HepG2 (cell line): ENCODE data around the gene RECK. TPM values are rescaled to one million over a fixed set of nuclear protein-coding genes. Genes with fewer than 3 reads are reported as not detected.

Experiments
- ATAC-seq: fragments of 200-7000 bp; cut with Tn5 transposase; 3 replicates; pipeline ENCODE4 v1.9.1; 2020; ENCODE audit warnings: mild to moderate bottlenecking, moderate library complexity
- BruUV-seq: library from RNA; stranded (reverse); fragments of 400-500 nt; replicated peaks from 2 replicates; lab custom pipeline; 2021; lab: Mats Ljungman, UMichigan
- CTCF ChIA-PET: fragments of 300-600 bp; formaldehyde crosslinking; extraction: SDS; loops from one replicate; lab custom pipeline; 2021; ENCODE audit warnings: low total read pairs, inconsistent platforms, low intra/inter-chr PET ratio; lab: Yijun Ruan, JAX
- POLR2A ChIA-PET: fragments of 350-600 bp; sonication (Branson Sonifier 250); formaldehyde crosslinking; loops from one replicate; lab custom pipeline; 2020; ENCODE audit warnings: antibody characterized with exemption, inconsistent platforms; lab: Yijun Ruan, JAX
- DNase-seq: peaks from one replicate; pipeline ENCODE4 v3.0.0-alpha.2; 2015; ENCODE audit warnings: low spot score
- FAIRE-seq: peaks from 3 replicates; lab custom pipeline; 2011; peaks lifted over from hg19 to GRCh38; lab: Jason Lieb, UNC
- H2AFZ ChIP-seq: one replicate; pipeline ENCODE4 v1.6.1; 2011; ENCODE audit warnings: low read length, inconsistent platforms
- H3K27ac ChIP-seq: fragments of 300-600 bp; 3 replicates; pipeline ENCODE4 v1.8.0; 2011; ENCODE audit warnings: mixed run types, mild to moderate bottlenecking, mixed read lengths, low read length, inconsistent platforms; ENCODE audit not compliant: insufficient read depth; ENCODE audit errors: extremely low read length
- H3K27me3 ChIP-seq, 2 experiments: fragments of 200-600 bp in 1 of 2; 2 replicates in 1 of 2; 3 replicates in 1 of 2; pipeline versions ENCODE4 v1.6.0 to v1.8.0; 2011; ENCODE audit warnings: low read length in 2 of 2, mild to moderate bottlenecking in 2 of 2, moderate library complexity in 2 of 2, inconsistent platforms in 1 of 2; ENCODE audit not compliant: insufficient read depth in 2 of 2, control insufficient read depth in 1 of 2
- H3K36me3 ChIP-seq, 2 experiments: fragments of 200-600 bp in 1 of 2; replicated peaks in 1 of 2; 2 replicates in 1 of 2; 3 replicates in 1 of 2; pipeline versions ENCODE4 v1.5.1 to v1.8.0; 2011; ENCODE audit warnings: low read length in 2 of 2, inconsistent platforms in 1 of 2; ENCODE audit not compliant: insufficient read depth in 2 of 2, control insufficient read depth in 1 of 2
- H3K4me1 ChIP-seq: 2 replicates; pipeline ENCODE4 v1.5.1; 2012; ENCODE audit warnings: low read length, inconsistent platforms; ENCODE audit not compliant: insufficient read depth
- H3K4me2 ChIP-seq: 2 replicates; pipeline ENCODE4 v1.6.0; 2011; ENCODE audit warnings: low read depth, low read length, inconsistent platforms
- H3K4me3 ChIP-seq, 3 experiments: fragments of 200-600 bp in 1 of 3; sonication (generic), shearing (Covaris generic) in 1 of 3; replicated peaks in 1 of 3; 2 replicates each; pipeline ENCODE4 v1.5.1; 2011 to 2016; ENCODE audit warnings: low read length in 3 of 3, inconsistent platforms in 2 of 3, low read depth in 2 of 3, mild to moderate bottlenecking in 2 of 3, control low read depth in 1 of 3, mixed read lengths in 1 of 3; ENCODE audit not compliant: insufficient read depth in 1 of 3
- H3K79me2 ChIP-seq: one replicate; pipeline ENCODE4 v1.6.1; 2011; ENCODE audit warnings: low read length, inconsistent platforms; ENCODE audit not compliant: insufficient read depth
- H3K9ac ChIP-seq: 2 replicates; pipeline ENCODE4 v1.6.0; 2011; ENCODE audit warnings: mild to moderate bottlenecking, low read depth, low read length, inconsistent platforms; ENCODE audit not compliant: insufficient read depth
- H3K9me3 ChIP-seq: 2 replicates; pipeline ENCODE4 v1.5.1; 2012; ENCODE audit warnings: mild to moderate bottlenecking, low read length
- H4K20me1 ChIP-seq: 2 replicates; pipeline ENCODE4 v1.6.0; 2011; ENCODE audit warnings: inconsistent platforms, mild to moderate bottlenecking, low read length, moderate library complexity; ENCODE audit not compliant: insufficient read depth
- ZNF841 ChIP-seq: sonication (generic); formaldehyde crosslinking; IDR thresholded peaks from 2 replicates; pipeline ENCODE4 v1.8.1; 2023; ENCODE audit warnings: missing genetic modification reagents, borderline replicate concordance
- ZNF878 ChIP-seq: sonication (generic); formaldehyde crosslinking; IDR thresholded peaks from 2 replicates; pipeline ENCODE4 v1.8.1; 2023; ENCODE audit warnings: mild to moderate bottlenecking, missing genetic modification reagents, moderate library complexity
- WGBS: methylation state at CpG from one replicate; pipeline ENCODE4 v1.1.6; 2017; ENCODE audit warnings: low lambda C conversion rate; 5-methylcytosine and 5-hydroxymethylcytosine counted together
- in situ Hi-C: cut with HindIII; loops from 2 replicates; pipeline ENCODE4 v1.10.0; 2017; ENCODE audit warnings: low pct_unique_long_range_greater_than_20kb; ENCODE audit not compliant: extremely low pct_ligation_motif_present
- intact Hi-C: fragments of 100-400 bp; cut with micrococcal nuclease; formaldehyde crosslinking; loops from one replicate; pipeline ENCODE4 v1.10.0; 2022; ENCODE audit not compliant: unreplicated experiment
- polyA plus RNA-seq, 8 experiments: library from polyadenylated mRNA; depleted of rRNA in 3 of 8; stranded (reverse) in 7 of 8; unstranded in 1 of 8; fragments of >200 nt; fragmentation: Illumina TruSeq in 4 of 8; extraction: Trizol in 4 of 8; gene quantifications; 2 replicates each; pipeline versions ENCODE4 v1.2.1 to v1.2.3, GENCODE V29; 2011 to 2016; ENCODE audit warnings: low read depth in 4 of 8, missing spikeins in 1 of 8, mixed read lengths in 1 of 8; ENCODE audit not compliant: insufficient read depth in 1 of 8
- total RNA-seq, 5 experiments: library from RNA; depleted of rRNA; stranded (reverse); fragments of >200 nt; fragmentation: Illumina TruSeq; extraction: Trizol; gene quantifications; 2 replicates each; pipeline ENCODE4 v1.2.3, GENCODE V29; 2016; ENCODE audit warnings: low read depth in 1 of 5

RECK gene
- total and polyA plus RNA-seq, 2 of the 13 experiments (the other 11 are each of a cell fraction or from before 2014, with no cell fraction given) = 3.1 to 4.8 TPM

DNA sequence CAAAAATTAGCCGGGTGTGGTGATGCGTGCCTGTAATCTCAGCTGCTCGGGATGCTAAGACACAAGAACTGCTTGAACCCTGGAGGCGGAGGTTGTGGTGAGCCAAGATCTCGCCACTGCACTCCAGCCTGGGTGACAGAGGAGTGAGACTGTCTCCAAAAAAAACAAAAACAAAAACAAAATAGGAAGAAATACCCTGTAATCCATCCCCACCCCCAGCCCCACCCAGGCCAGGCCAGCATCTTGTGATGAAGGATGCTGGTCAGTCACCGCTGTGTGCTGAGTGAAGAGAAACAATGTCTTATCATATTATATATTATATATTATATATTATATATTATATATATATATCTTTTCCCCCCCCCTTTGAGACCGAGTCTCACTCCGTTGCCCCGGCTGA, 117.0 kb downstream of the RECK start:
- H3K36me3 ChIP-seq = no peaks in the 10 kb centered on the region
- ATAC-seq = no peak
- in situ Hi-C loops (no loop called here), intact Hi-C loops (no loop called here)
- H3K9ac ChIP-seq = no peak overlapping the region
- no peaks in the 10 kb centered on the region for H4K20me1 ChIP-seq
- TF ChIP-seq ZNF878 (CRISPR knock-in tag) = no peak
- no TSS peak for BruUV-seq
- H3K4me2 ChIP-seq = no peak overlapping the region
- ChIA-PET POLR2A (no interaction called here), CTCF (no interaction called here)
- WGBS = 37% methylated on average over 9 of the region's 9 CpGs
- H3K4me1 ChIP-seq = peaks cover 26% of the 10 kb centered on the region
- peaks cover 1 to 5% of the 10 kb centered on the region in 2 experiments; a peak in 2 of 5 replicates for H3K27me3 ChIP-seq
- H3K9me3 ChIP-seq = no peaks in the 10 kb centered on the region
- H3K4me3 ChIP-seq = no peak overlapping the region
- no peak for FAIRE-seq
- no peak overlapping the region for H3K27ac ChIP-seq
- no peak for DNase-seq
- no peaks in the 10 kb centered on the region for H3K79me2 ChIP-seq
- H2AFZ ChIP-seq = no peak overlapping the region

DNA sequence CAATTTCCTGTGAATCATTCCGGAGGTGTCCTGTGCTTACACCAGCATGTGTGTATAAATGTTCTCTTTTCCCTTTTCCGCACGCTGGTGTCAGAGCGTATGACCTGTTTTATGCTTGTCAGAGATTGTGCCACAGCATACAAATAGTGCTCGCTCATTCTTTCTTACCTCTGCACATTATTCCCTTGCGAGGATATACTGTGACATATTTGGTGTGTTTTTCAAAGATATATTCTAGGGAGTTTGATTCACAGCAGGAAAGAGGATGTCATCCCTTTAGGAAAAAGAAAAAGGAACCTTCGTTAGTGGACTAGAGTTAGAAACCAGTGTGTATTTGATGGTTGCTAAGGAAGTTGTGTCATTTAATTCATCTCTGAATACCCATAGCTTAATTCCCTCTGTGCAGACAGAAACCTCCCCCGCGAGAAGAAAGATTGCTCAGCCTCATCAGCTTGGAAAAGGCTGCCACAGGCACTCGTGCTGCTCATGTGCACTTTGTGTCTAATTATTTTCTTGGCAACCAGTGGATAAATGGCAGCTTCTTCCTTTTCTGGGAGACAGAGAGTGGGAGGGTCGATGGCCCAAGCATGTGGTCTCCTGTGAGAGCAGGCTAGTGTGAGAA, 117.7 kb downstream of the RECK start:
- BruUV-seq = no TSS peak
- intact Hi-C loops (no loop called here), in situ Hi-C loops (no loop called here)
- Histone ChIP-seq H3K27ac (no peak overlapping the region), H3K4me1 (peaks cover 23% of the 10 kb centered on the region), H3K4me2 (no peak overlapping the region), H4K20me1 (no peaks in the 10 kb centered on the region), H2AFZ (no peak overlapping the region), H3K9me3 (no peaks in the 10 kb centered on the region), H3K27me3 (peaks cover 1 to 5% of the 10 kb centered on the region in 2 experiments; a peak in 2 of 5 replicates), H3K79me2 (no peaks in the 10 kb centered on the region), H3K36me3 (no peaks in the 10 kb centered on the region), H3K4me3 (no peak overlapping the region), H3K9ac (no peak overlapping the region)
- ATAC-seq (no peak), FAIRE-seq (no peak), DNase-seq (no peak)
- POLR2A ChIA-PET = no interaction called here
- 51% methylated on average over 11 of the region's 11 CpGs for WGBS
- no peak for TF ChIP-seq ZNF841 (CRISPR knock-in tag)
- CTCF ChIA-PET = no interaction called here
